Measurements from ENCODE around the gene B3GNT4.
"Not testable (repeated sequence)": the region's sequence is repeated elsewhere in the genome, so short reads cannot be mapped to it uniquely, and the experiment has no call there.

The B3GNT4 gene

GRCh38 chr12:122171399-122171798 is 32.1 kb upstream of the B3GNT4 start:
- H3K4me2 ChIP-seq (ENCODE audit: low read depth, low read length, poor library complexity, severe bottlenecking), result no peak overlapping the region
- no peaks in the 10 kb centered on the region for H3F3A ChIP-seq (ENCODE audit: insufficient read depth)
- H4K20me1 ChIP-seq (ENCODE audit: low read depth, low read length), result no peaks in the 10 kb centered on the region
- no peak overlapping the region for H3K4me3 ChIP-seq (ENCODE audit: insufficient read depth, low read length, poor library complexity, severe bottlenecking)
- H3K9me3 ChIP-seq (ENCODE audit: insufficient read depth, low read length), result no peaks in the 10 kb centered on the region
- H3K36me3 ChIP-seq (ENCODE audit: low read length), result no peaks in the 10 kb centered on the region
- no peak overlapping the region for H3K27ac ChIP-seq (ENCODE audit: low read depth, low read length)
- H3K9ac ChIP-seq (ENCODE audit: low read length), result no peak overlapping the region
- TF ChIP-seq EZH2phosphoT487 (conservative IDR thresholded peaks at IDR 0.05; ENCODE audit: low read length), result no peak
- no peak for TF ChIP-seq CTCF (IDR thresholded peaks at IDR 0.05; ENCODE audit: insufficient read depth, low read length, poor library complexity, severe bottlenecking)
- H3K9me2 ChIP-seq (replicated peaks; ENCODE audit: insufficient read depth, low read length), result no peaks in the 10 kb centered on the region
- no peaks in the 10 kb centered on the region for H3K27me3 ChIP-seq (ENCODE audit: low read length)
- no peaks in the 10 kb centered on the region for H3K79me2 ChIP-seq (ENCODE audit: insufficient read depth, low read length)
- no peak overlapping the region for H2AFZ ChIP-seq (ENCODE audit: low read depth, low read length, severe bottlenecking)

- H3K4me2 ChIP-seq (ENCODE audit: low read depth, low read length, poor library complexity, severe bottlenecking), result no peak overlapping the region
- H3K79me2 ChIP-seq (ENCODE audit: insufficient read depth, low read length), result no peaks in the 10 kb centered on the region
- H2AFZ ChIP-seq (ENCODE audit: low read depth, low read length, severe bottlenecking), result no peak overlapping the region
- no peaks in the 10 kb centered on the region for H3K27me3 ChIP-seq (ENCODE audit: low read length)
- H3K4me3 ChIP-seq (ENCODE audit: insufficient read depth, low read length, poor library complexity, severe bottlenecking), result no peak overlapping the region
- H4K20me1 ChIP-seq (ENCODE audit: low read depth, low read length), result no peaks in the 10 kb centered on the region
- H3K9ac ChIP-seq (ENCODE audit: low read length), result no peak overlapping the region
- H3F3A ChIP-seq (ENCODE audit: insufficient read depth), result no peaks in the 10 kb centered on the region
- H3K27ac ChIP-seq (ENCODE audit: low read depth, low read length), result no peak overlapping the region
- H3K9me3 ChIP-seq (ENCODE audit: insufficient read depth, low read length), result no peaks in the 10 kb centered on the region
- TF ChIP-seq EZH2phosphoT487 (conservative IDR thresholded peaks at IDR 0.05; ENCODE audit: low read length), result no peak
- TF ChIP-seq CTCF (IDR thresholded peaks at IDR 0.05; ENCODE audit: insufficient read depth, low read length, poor library complexity, severe bottlenecking), result no peak
- no peaks in the 10 kb centered on the region for H3K36me3 ChIP-seq (ENCODE audit: low read length)
- H3K9me2 ChIP-seq (replicated peaks; ENCODE audit: insufficient read depth, low read length), result no peaks in the 10 kb centered on the region
Observed at GRCh38 chr12:122172262-122172939, 31.1 kb upstream of the B3GNT4 start.

- Histone ChIP-seq H3K4me2 (ENCODE audit: low read depth, low read length, poor library complexity, severe bottlenecking) (no peak within 1 kb of the TSS), H3K9ac (ENCODE audit: low read length) (no peak within 1 kb of the TSS), H3K27me3 (ENCODE audit: low read length) (no peaks in the 10 kb centered on the region), H3K4me3 (ENCODE audit: insufficient read depth, low read length, poor library complexity, severe bottlenecking) (no peak within 1 kb of the TSS), H3K36me3 (ENCODE audit: low read length) (no peaks in the 10 kb centered on the region), H3K79me2 (ENCODE audit: insufficient read depth, low read length) (no peaks in the 10 kb centered on the region), H3F3A (ENCODE audit: insufficient read depth) (no peaks in the 10 kb centered on the region), H3K27ac (ENCODE audit: low read depth, low read length) (no peak within 1 kb of the TSS), H3K9me2 (replicated peaks; ENCODE audit: insufficient read depth, low read length) (no peaks in the 10 kb centered on the region), H4K20me1 (ENCODE audit: low read depth, low read length) (no peaks in the 10 kb centered on the region), H2AFZ (ENCODE audit: low read depth, low read length, severe bottlenecking) (no peak within 1 kb of the TSS), H3K9me3 (ENCODE audit: insufficient read depth, low read length) (no peaks in the 10 kb centered on the region)
- TF ChIP-seq CTCF (IDR thresholded peaks at IDR 0.05; ENCODE audit: insufficient read depth, low read length, poor library complexity, severe bottlenecking), result no peak
Observed at GRCh38 chr12:122174155-122174845, 29.2 kb upstream of the B3GNT4 start, which contains the start of gene IL31. TSS of gene IL31 (minus strand) at chr12:122174221. CDS start at chr12:122174172, 49 bp downstream.

GRCh38 chr12:122176473-122176872 is 27.0 kb upstream of the B3GNT4 start:
- H3K4me3 ChIP-seq (ENCODE audit: insufficient read depth, low read length, poor library complexity, severe bottlenecking); H3K9ac ChIP-seq (ENCODE audit: low read length); H3F3A ChIP-seq (ENCODE audit: insufficient read depth); H3K79me2 ChIP-seq (ENCODE audit: insufficient read depth, low read length); H3K36me3 ChIP-seq (ENCODE audit: low read length); H3K9me3 ChIP-seq (ENCODE audit: insufficient read depth, low read length); H3K4me2 ChIP-seq (ENCODE audit: low read depth, low read length, poor library complexity, severe bottlenecking); H3K27ac ChIP-seq (ENCODE audit: low read depth, low read length); H3K9me2 ChIP-seq (replicated peaks; ENCODE audit: insufficient read depth, low read length); H4K20me1 ChIP-seq (ENCODE audit: low read depth, low read length); H3K27me3 ChIP-seq (ENCODE audit: low read length); H2AFZ ChIP-seq (ENCODE audit: low read depth, low read length, severe bottlenecking): not testable (repeated sequence)
